Esophagus muscularis mucosa (tissue), 4 donors: ENCODE data around the gene HSD11B1L. TPM values are rescaled to one million over a fixed set of nuclear protein-coding genes. Genes with fewer than 3 reads are reported as not detected.

Experiments
- DNase-seq: peaks from one replicate; pipeline ENCODE4 v3.0.0-alpha.2; 2017; ENCODE audit errors: extremely low spot score
- H3K27ac ChIP-seq, 4 donors: fragments of 200-600 bp; sonication (generic); replicated peaks in 1 of 4; 1 replicate in 3 of 4; 2 replicates in 1 of 4; pipeline ENCODE4 v1.5.1; 2016 to 2019; ENCODE audit warnings: mild to moderate bottlenecking in 1 of 4
- H3K27me3 ChIP-seq, 4 donors: fragments of 200-600 bp; sonication (generic); one replicate each; pipeline versions ENCODE4 v1.5.1 to v1.6.0; 2016 to 2019
- H3K36me3 ChIP-seq, 4 donors: fragments of 200-600 bp; sonication (generic); one replicate each; pipeline ENCODE4 v1.5.1; 2016 to 2019
- H3K4me1 ChIP-seq, 4 donors: fragments of 200-600 bp; sonication (generic); one replicate each; pipeline ENCODE4 v1.5.1; 2016 to 2019
- H3K4me3 ChIP-seq, 4 donors: fragments of 200-600 bp; sonication (generic); 1 replicate in 2 of 4; 2 replicates in 2 of 4; pipeline ENCODE4 v1.5.1; 2016 to 2019; ENCODE audit warnings: mild to moderate bottlenecking in 4 of 4, moderate library complexity in 1 of 4
- H3K9me3 ChIP-seq, 4 donors: fragments of 200-600 bp; sonication (generic); 1 replicate in 3 of 4; 2 replicates in 1 of 4; pipeline ENCODE4 v1.5.1; 2016 to 2019
- CTCF ChIP-seq, 3 experiments: fragments of 200-600 bp in 2 of 3; fragments of 450-650 bp in 1 of 3; sonication (generic) in 2 of 3; IDR thresholded peaks; one replicate each; pipeline ENCODE4 v1.5.1; 2017 to 2019; ENCODE audit warnings: antibody characterized with exemption in 3 of 3, mild to moderate bottlenecking in 2 of 3, moderate library complexity in 1 of 3
- EP300 ChIP-seq: sonication (generic); formaldehyde crosslinking; IDR thresholded peaks from one replicate; pipeline ENCODE4 v1.6.1; 2017; ENCODE audit warnings: antibody characterized with exemption
- POLR2A ChIP-seq: fragments of 450-650 bp; IDR thresholded peaks from one replicate; pipeline ENCODE4 v1.6.1; 2017; ENCODE audit warnings: antibody characterized with exemption, moderate library complexity, mild to moderate bottlenecking, low read depth
- POLR2AphosphoS5 ChIP-seq, 2 donors: sonication (generic); formaldehyde crosslinking; IDR thresholded peaks; one replicate each; pipeline ENCODE4 v1.6.1; 2017; ENCODE audit warnings: antibody characterized with exemption in 2 of 2
- WGBS: methylation state at CpG from one replicate; pipeline ENCODE4 v1.1.5; 2018; 5-methylcytosine and 5-hydroxymethylcytosine counted together
- intact Hi-C: fragments of 100-400 bp; cut with DNase I; formaldehyde crosslinking; loops from one replicate; pipeline ENCODE4 v1.15.1; 2023
- total RNA-seq, 4 donors: library from RNA; depleted of rRNA; stranded (reverse); fragments of >200 nt; gene quantifications; one replicate each; pipeline versions ENCODE4 v1.1.0 to v1.2.1, GENCODE V29; 2016

HSD11B1L gene
- total RNA-seq, 4 donors from 2014 or later: 15.0 to 21.8 (median 17.8) TPM

GRCh38 chr19:5652261-5652660 lies 28.6 kb upstream of the HSD11B1L start:
- Histone ChIP-seq H3K27ac (no peak overlapping the region), H3K36me3 (peaks cover 71 to 92% (median 91%) of the 10 kb centered on the region in 4 donors), H3K27me3 (no peaks in the 10 kb centered on the region), H3K9me3 (no peaks in the 10 kb centered on the region), H3K4me3 (no peak overlapping the region), H3K4me1 (no peaks in the 10 kb centered on the region)
- intact Hi-C loops: no loop called here
- TF ChIP-seq POLR2A (no peak), EP300 (no peak), POLR2AphosphoS5 (IDR thresholded peaks at IDR 0.05) (no peak), CTCF (IDR thresholded peaks at IDR 0.05) (no peak)
- WGBS: 95% methylated on average over 10 of the region's 10 CpGs
- DNase-seq: no peak

GRCh38 chr19:5654931-5655330 lies 25.9 kb upstream of the HSD11B1L start:
- 92% methylated on average over 5 of the region's 5 CpGs for WGBS
- Histone ChIP-seq H3K27ac (no peak overlapping the region), H3K9me3 (no peaks in the 10 kb centered on the region), H3K36me3 (peaks cover 82 to 100% (median 100%) of the 10 kb centered on the region in 4 donors), H3K27me3 (no peaks in the 10 kb centered on the region), H3K4me3 (no peak overlapping the region), H3K4me1 (no peaks in the 10 kb centered on the region)
- TF ChIP-seq CTCF (IDR thresholded peaks at IDR 0.05) (no peak), POLR2A (no peak), EP300 (no peak), POLR2AphosphoS5 (IDR thresholded peaks at IDR 0.05) (no peak)
- intact Hi-C loops: no loop called here
- no peak for DNase-seq

GRCh38 chr19:5655412-5655811 lies 25.4 kb upstream of the HSD11B1L start:
- no peaks in the 10 kb centered on the region for H3K4me1 ChIP-seq
- TF ChIP-seq POLR2A: no peak
- no peak for TF ChIP-seq EP300
- no peak for TF ChIP-seq CTCF (IDR thresholded peaks at IDR 0.05)
- TF ChIP-seq POLR2AphosphoS5 (IDR thresholded peaks at IDR 0.05): no peak
- H3K27me3 ChIP-seq: no peaks in the 10 kb centered on the region
- no peak for DNase-seq
- no peak overlapping the region for H3K4me3 ChIP-seq
- intact Hi-C loops: no loop called here
- 90% methylated on average over 5 of the region's 5 CpGs for WGBS
- H3K36me3 ChIP-seq: peaks cover 81 to 100% (median 100%) of the 10 kb centered on the region in 4 donors
- H3K9me3 ChIP-seq: no peaks in the 10 kb centered on the region
- H3K27ac ChIP-seq: no peak overlapping the region

- Histone ChIP-seq H3K27me3 (no peaks in the 10 kb centered on the region), H3K4me1 (no peaks in the 10 kb centered on the region), H3K27ac (no peak overlapping the region), H3K9me3 (no peaks in the 10 kb centered on the region), H3K36me3 (peaks cover 92 to 100% (median 100%) of the 10 kb centered on the region in 4 donors), H3K4me3 (no peak overlapping the region)
- intact Hi-C loops: no loop called here
- no peak for DNase-seq
- TF ChIP-seq POLR2A (no peak), EP300 (no peak), POLR2AphosphoS5 (IDR thresholded peaks at IDR 0.05) (no peak), CTCF (IDR thresholded peaks at IDR 0.05) (no peak)
- 96% methylated on average over 42 of the region's 42 CpGs for WGBS
Measured at GRCh38 chr19:5661483-5661882, 19.3 kb upstream of the HSD11B1L start.

- TF ChIP-seq POLR2AphosphoS5 (IDR thresholded peaks at IDR 0.05) (no peak), CTCF (IDR thresholded peaks at IDR 0.05) (no peak), POLR2A (no peak), EP300 (no peak)
- no peaks in the 10 kb centered on the region for H3K4me1 ChIP-seq
- H3K9me3 ChIP-seq: no peaks in the 10 kb centered on the region
- peaks cover 95 to 100% (median 98%) of the 10 kb centered on the region in 4 donors for H3K36me3 ChIP-seq
- H3K4me3 ChIP-seq: no peak overlapping the region
- intact Hi-C loops: no loop called here
- no peak overlapping the region for H3K27ac ChIP-seq
- DNase-seq: no peak
- WGBS: 96% methylated on average over 12 of the region's 17 CpGs
- H3K27me3 ChIP-seq: no peaks in the 10 kb centered on the region
Measured at GRCh38 chr19:5663904-5664303, 16.9 kb upstream of the HSD11B1L start.
